ENCODE measurements around the gene RERE. TPM values are rescaled to one million over a fixed set of nuclear protein-coding genes. Genes with fewer than 3 reads are reported as not detected.

RERE gene
- polyA plus RNA-seq, 1 experiment = 14.3 TPM

DNA sequence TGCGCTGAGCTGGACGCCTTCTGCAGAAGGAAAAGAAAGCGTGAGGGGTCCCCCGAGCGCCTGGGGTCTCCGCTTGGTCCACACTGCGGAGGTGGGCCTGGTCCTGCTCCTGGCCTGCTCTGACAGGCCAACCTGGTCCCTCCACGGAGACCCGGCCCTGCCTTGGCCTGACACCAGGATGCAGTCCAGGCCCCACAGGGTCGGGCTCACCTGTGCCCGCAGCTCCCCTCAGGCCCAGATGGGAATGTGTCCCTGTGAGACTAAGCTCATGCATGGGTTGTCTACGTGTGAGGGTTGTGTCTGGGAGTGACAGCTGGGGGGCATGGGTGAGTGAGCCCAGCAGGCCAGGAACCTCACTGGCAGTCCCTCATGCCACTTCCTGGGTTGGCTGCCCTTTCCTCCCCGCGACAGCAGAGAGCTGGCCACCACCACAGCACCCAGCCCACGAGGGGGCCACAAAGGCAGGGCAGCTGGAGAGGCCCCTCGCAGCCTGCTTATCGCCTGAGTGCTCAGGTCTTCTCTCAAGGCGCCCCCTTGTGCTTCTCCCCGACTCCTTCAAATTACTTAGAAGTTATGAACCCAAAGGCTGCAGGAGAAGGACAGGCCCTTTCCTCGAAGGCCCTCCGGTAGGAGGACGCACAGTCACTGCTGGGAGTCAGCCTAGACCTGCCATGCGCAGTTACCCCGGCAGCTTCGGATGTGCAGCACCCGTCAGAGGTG lies 458.4 kb downstream of the RERE start:
- Histone ChIP-seq H3K27me3 (ENCODE audit: control insufficient read depth, insufficient read depth, low read length) (no peaks in the 10 kb centered on the region), H3K4me3 (ENCODE audit: low read depth, low read length) (no peak overlapping the region), H3K27ac (ENCODE audit: low read depth, low read length) (no peak overlapping the region), H3K9me3 (ENCODE audit: control insufficient read depth, insufficient read depth, low read length) (no peaks in the 10 kb centered on the region; the same call in 1 of the 2 replicates)
- CTCF ChIA-PET = interaction anchor here (1.8 kb wide), 1 partner anchor 384 kb away, joined by 4 read pairs; no protein-coding TSS in a partner anchor
- TF ChIP-seq, protein P1, sequence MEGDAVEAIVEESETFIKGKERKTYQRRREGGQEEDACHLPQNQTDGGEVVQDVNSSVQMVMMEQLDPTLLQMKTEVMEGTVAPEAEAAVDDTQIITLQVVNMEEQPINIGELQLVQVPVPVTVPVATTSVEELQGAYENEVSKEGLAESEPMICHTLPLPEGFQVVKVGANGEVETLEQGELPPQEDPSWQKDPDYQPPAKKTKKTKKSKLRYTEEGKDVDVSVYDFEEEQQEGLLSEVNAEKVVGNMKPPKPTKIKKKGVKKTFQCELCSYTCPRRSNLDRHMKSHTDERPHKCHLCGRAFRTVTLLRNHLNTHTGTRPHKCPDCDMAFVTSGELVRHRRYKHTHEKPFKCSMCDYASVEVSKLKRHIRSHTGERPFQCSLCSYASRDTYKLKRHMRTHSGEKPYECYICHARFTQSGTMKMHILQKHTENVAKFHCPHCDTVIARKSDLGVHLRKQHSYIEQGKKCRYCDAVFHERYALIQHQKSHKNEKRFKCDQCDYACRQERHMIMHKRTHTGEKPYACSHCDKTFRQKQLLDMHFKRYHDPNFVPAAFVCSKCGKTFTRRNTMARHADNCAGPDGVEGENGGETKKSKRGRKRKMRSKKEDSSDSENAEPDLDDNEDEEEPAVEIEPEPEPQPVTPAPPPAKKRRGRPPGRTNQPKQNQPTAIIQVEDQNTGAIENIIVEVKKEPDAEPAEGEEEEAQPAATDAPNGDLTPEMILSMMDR (IDR thresholded peaks at IDR 0.05; ENCODE audit: low read depth, low read length) = no peak
- DNase-seq (ENCODE audit: low read depth, low spot score) = no peak
- POLR2A ChIA-PET = no interaction called here

DNA sequence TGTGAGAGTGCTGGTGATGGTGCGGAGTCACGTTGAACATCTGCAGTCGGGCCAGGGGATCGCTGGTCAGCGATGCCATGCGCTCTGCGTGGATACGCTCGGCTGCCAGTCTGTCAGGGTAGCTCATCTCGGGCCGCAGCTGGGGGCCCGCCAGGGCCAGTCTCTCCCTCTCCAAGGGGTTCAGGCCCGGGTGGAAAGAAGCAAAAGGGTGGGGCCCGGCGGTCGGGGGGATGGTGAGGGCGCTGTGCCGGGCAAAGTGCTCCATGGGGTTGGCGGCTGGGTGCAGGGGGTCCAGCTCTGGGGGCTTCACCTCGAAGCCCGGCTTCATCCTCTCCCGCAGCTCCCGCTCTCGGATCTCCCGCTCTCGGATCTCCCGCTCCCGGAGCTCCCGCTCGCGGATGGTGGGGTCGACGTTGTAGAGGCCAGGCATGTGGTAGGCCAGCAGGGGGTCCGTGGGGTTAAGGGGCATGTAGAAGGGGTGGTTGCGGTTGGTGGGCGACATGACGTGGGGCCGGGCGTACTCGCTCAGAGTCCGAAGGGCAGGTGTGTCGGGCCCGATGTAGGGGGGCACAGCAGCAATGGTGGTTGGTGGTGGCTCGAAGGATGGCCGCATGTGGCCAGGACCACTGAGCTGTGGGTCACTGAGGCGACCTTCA lies 459.1 kb downstream of the RERE start:
- TF ChIP-seq, protein P1 (IDR thresholded peaks at IDR 0.05; ENCODE audit: low read depth, low read length) = no peak
- H3K27me3 ChIP-seq (ENCODE audit: control insufficient read depth, insufficient read depth, low read length) = no peaks in the 10 kb centered on the region
- H3K27ac ChIP-seq (ENCODE audit: low read depth, low read length) = no peak overlapping the region
- no peak for DNase-seq (ENCODE audit: low read depth, low spot score)
- H3K4me3 ChIP-seq (ENCODE audit: low read depth, low read length) = no peak overlapping the region
- ChIA-PET POLR2A (no interaction called here), CTCF (interaction anchor here (1.8 kb wide), 1 partner anchor 383 kb away, joined by 4 read pairs; no protein-coding TSS in a partner anchor)
- H3K9me3 ChIP-seq (ENCODE audit: control insufficient read depth, insufficient read depth, low read length) = no peaks in the 10 kb centered on the region; the same call in 1 of the 2 replicates

DNA sequence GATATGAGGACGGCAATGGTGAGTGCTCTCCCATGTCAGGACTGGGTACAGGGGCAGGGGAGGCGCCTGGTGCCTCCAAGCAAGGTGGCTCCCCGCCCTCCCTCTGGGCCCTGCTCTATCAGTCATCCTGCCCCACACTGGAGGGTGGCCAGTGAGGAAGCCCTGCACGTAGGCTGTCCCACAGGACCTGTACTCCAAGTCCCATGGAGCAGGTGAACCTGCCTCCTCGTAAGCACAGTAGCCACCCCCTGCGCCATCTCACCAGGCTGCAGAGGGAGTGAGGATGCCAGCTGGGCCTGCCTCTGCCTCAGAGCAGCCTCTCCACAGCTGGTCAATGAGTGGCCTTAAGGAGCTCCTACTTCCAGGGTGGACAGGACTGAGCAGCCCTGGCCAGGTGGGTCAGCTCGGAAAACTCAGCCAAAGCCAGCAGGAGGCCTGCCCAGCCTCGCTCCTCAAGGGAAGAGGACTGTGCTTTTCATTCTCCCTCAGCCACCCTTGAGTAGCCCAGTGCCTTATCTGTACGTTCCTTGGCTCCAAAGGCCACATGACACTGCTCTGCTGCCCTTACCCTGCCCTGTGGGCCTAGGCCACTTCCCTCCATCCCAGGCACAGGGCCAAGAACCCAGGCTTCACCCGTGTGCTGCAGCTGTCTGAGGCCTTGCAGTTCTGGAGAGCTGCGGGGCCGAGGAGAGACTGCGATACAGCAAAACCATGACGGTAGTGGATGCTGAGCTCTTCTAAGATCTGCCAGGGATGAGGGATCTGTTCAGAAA lies 459.9 kb downstream of the RERE start:
- no peaks in the 10 kb centered on the region; the same call in 1 of the 2 replicates for H3K9me3 ChIP-seq (ENCODE audit: control insufficient read depth, insufficient read depth, low read length)

DNA sequence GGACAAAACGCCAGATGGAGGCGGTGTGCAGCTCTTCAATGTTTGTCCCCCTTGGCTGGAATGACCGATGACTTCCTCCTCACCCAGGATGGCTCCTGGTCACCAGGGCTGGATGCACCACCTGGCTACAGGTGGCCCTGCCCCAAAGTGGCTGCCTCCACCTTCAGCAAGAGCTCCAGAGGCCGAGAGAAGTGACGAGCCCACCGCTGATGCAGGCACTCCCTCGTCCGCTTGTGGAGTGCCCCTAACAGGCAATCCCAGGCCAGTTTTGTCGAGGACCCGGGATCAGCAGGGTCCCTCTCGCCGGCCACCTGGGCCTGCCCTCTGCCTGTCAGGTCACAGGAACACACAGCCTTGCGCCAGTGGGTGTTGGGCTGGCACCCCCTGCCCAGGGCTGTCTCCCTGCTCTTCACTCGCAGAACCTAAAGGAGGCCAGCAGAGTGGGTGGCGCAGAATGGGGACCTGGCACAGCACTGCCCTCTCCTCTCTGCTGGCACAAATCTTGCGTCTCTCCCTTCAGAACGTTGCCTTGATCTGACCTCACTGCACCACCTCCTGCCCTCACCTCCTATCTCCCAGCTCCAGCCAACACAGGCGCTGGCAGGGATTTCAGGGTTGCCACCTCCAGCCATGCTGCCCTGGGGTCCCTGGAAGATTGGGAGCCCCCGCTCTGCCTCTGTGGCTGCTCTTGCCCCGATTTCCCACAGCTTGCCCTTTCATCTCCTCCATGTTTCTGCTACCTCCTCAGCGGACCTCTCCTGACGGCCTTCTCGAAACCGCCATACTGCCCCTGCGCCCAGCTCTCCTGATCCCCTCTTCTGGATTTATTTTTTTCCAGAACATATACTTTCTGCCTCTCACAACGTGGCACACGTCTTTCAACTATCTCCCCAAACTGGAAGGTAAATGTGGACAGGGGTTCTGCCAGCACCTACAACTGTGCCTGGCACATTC lies 460.9 kb downstream of the RERE start:
- DNase-seq (ENCODE audit: low read depth, low spot score) = no peak
- POLR2A ChIA-PET = no interaction called here

More for the DNA sequence above, 459.9 kb downstream of the RERE start:
- TF ChIP-seq, protein P1 (IDR thresholded peaks at IDR 0.05; ENCODE audit: low read depth, low read length) = no peak
- no peak for DNase-seq (ENCODE audit: low read depth, low spot score)
- ChIA-PET POLR2A (no interaction called here), CTCF (interaction anchor here (1.3 to 1.8 kb wide), 2 partner anchors 14 to 382 kb away, joined by 4 to 6 read pairs; no protein-coding TSS in a partner anchor)
- no peaks in the 10 kb centered on the region for H3K27me3 ChIP-seq (ENCODE audit: control insufficient read depth, insufficient read depth, low read length)
- H3K27ac ChIP-seq (ENCODE audit: low read depth, low read length) = no peak overlapping the region
- no peak overlapping the region for H3K4me3 ChIP-seq (ENCODE audit: low read depth, low read length)

More for the DNA sequence above, 460.9 kb downstream of the RERE start:
- H3K27ac ChIP-seq (ENCODE audit: low read depth, low read length) = no peak overlapping the region
- CTCF ChIA-PET = interaction anchor here (1.3 kb wide), 1 partner anchor 15 kb away, joined by 6 read pairs; no protein-coding TSS in a partner anchor
- H3K4me3 ChIP-seq (ENCODE audit: low read depth, low read length) = no peak overlapping the region
- TF ChIP-seq, protein P1 (IDR thresholded peaks at IDR 0.05; ENCODE audit: low read depth, low read length) = no peak
- no peaks in the 10 kb centered on the region; the same call in 1 of the 2 replicates for H3K9me3 ChIP-seq (ENCODE audit: control insufficient read depth, insufficient read depth, low read length)
- no peaks in the 10 kb centered on the region for H3K27me3 ChIP-seq (ENCODE audit: control insufficient read depth, insufficient read depth, low read length)

Data from AG04450 (cell line).